ENCODE results near the gene KCNQ4. TPM values are rescaled to one million over a fixed set of nuclear protein-coding genes. Genes with fewer than 3 reads are reported as not detected.

The KCNQ4 gene
- polyA plus RNA-seq, 5 donors = 0.80 to 2.2 (median 1.4) TPM

DNA sequence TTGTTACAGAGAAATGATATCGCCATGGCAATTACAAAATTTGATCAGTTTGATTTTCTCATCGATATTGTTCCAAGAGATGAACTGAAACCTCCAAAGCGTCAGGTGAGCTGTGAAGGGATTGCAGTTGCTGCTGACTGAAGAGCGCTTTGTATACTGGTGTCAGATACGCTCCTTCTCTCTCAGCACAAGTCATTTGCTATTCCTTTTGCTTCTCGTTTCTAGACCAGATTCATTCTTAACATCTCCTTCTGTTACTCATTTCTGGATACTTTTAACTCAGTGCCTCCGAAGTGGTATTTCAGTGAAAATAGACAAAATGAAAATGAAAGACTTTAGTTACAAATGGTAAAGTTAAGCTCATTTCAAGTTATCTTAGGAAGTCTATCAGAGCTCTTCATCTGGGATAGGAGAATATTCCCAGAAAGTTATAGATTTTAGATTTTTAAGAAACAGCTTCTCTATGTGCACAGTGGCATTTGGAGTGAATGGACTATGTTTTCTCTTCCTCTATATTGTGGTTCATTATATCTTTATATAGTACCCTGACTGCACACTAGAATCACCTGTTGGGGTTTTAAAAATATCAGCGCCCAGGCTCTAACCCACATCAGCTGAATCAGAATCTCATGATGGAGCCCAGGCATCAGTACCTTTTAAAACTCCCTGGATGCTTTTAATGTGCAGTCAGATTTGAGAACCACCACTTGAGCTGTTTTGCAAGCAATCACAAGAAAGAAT, 30.3 kb upstream of the KCNQ4 start:
- DNase-seq = no peak

DNA sequence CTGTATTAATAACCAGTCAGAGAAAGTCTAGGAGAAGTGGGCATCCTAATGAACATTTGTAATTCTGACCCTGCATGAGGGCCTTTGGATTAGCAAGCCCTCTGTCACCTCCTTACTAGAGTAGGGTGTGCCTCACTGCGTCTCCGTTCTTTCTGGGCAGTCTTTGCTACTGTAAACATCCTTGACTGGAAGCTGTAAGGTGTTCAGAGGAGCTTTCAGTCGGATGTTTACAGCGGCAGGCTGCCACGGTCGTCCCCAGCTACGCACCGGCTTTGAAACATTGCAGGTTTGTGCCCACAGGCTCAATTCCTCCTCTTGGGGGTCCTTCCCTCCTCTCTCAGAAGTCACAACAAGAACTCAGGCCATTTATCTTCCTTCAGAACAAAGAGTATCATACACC, 29.4 kb upstream of the KCNQ4 start:
- DNase-seq = no peak

DNA sequence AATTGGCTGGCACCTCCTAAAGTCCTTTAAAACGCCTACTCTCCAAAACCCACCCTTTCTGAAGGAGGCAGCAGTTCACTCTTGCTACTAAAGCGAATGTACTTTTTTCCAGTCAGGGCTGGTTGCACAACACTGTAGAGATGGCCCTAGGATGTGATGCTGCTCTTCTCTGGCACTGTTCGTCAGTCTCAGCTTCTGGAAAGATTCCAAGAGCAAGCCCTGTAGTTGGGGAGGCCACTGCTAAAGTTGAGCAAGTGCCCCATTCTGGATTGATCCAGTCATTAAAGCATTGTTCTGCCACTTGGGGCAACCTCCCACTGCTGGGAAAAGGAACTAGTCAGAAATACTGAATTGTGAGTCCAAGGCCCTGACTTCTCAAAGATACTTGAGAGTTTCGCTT, 28.5 kb upstream of the KCNQ4 start:
- DNase-seq = no peak

DNA sequence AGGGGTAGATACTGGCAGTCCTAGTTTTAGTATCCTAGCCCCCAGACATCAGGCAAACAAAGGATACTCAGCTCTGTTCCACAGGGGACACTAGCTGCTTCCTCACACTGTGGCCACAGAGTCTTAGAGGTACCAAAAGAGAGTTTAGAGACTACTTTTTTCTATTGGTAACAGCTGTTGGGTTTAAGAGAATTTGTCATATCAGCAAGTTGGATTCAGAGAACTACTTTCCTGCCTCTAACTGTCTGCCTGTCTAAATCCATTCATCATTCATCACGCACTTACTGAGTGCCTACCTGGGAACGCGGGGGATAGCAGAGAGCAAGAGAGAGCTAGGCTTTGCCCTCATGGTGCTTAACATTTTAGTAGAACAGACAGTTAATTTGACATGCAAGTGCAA, 27.1 kb upstream of the KCNQ4 start:
- no peak for DNase-seq

GRCh38 chr1:40757084-40757483, 26.5 kb upstream of the KCNQ4 start:
- no peak for DNase-seq

DNA sequence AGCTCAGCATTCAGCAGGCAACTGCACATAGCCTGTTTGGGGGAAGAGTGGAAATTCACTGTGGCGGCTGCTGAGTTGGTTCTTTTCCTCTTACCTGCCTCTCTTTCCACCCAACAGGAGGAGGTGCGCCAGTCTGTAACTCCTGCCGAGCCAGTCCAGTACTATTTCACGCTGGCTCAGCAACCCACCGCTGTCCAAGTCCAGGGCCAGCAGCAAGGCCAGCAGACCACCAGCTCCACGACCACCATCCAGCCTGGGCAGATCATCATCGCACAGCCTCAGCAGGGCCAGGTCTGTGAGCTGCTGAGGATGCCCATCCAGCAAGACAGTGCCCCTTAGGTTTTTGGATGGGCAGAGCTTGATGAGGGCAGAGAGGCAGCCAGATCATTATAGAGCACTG, 25.6 kb upstream of the KCNQ4 start:
- no peak for DNase-seq

- no peak for DNase-seq
Measured at GRCh38 chr1:40758578-40759343, 24.8 kb upstream of the KCNQ4 start.

DNA sequence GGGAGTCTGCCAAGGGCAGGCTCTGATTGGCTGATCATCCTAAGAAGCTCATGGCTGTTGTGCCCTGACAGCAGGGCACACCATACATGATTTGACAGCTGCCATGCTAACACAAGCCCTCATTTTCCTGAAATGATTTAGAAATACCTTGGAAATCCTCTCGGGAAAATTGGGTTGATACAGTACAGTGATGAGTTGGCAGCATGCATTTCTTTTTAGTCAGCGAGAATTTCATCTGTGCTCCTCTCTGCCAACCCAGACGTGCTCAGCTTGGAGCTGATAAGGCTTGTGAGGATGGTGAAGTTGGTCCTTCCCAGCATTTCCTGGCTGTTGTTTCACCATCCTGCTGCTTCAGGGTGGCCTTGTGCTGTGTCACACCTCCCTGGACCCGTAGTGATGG, 22.6 kb upstream of the KCNQ4 start:
- no peak for DNase-seq

GRCh38 chr1:40762144-40762923, 21.3 kb upstream of the KCNQ4 start:
- DNase-seq = no peak

DNA sequence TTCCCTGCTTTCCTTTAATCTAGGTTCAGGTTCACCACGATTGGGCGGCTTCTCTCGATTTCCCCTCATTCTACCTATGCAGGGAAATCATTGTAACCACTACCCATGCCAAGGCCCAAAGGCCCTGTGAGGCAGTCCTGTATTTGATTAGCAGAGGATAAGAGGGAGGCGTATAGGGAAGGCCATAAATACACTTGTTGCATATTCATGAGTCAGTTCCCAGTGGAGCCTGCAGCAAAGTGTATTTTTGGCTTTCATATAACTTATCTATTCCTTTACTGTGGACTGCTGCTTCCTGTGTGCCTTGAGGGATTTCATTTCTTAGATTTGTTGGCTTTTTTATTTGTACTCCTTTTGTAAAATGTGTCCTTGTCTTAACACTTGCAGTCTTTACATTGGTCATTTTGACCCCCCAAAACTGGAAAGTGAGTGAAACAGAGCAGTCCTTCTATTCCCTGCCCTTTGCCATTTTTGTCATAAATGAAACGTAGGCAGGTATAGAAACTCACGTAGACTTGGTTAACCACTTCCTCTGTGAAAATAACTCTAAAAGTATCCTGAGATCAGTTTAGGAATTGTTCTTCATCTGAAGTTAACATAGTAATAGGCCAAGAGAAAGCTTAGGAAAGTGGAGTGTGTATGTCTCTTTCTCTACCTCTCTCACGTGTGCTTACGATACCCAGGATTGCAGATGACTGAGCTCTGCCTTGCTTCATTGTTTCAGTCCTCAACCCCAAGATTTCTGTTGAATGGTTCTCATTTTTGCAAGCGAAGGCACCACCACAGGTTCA, 19.6 kb upstream of the KCNQ4 start:
- no peak for DNase-seq

GRCh38 chr1:40764981-40765380, 18.6 kb upstream of the KCNQ4 start:
- no peak for DNase-seq

DNA sequence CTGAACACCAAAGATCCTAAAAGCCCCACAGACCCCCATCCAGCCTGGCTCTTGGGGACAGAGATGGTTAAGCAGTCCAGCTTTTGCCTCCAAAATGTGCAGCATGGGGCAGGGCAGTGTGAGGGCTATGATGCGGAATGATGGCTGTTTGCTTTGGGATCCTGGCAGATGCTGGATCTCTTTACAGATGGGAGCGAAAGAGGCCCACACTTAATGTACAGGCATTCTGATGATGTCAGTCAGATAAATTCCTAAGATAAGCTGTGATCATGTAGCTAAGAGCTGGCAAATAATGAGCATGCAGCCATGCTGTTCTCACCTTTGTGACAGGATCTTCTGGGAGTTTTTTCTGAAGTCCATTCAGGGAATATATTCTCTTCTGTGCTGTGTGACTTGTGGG, 17.6 kb upstream of the KCNQ4 start:
- DNase-seq = no peak

- no peak for DNase-seq
Measured at GRCh38 chr1:40766560-40766959, 17.0 kb upstream of the KCNQ4 start.

DNA sequence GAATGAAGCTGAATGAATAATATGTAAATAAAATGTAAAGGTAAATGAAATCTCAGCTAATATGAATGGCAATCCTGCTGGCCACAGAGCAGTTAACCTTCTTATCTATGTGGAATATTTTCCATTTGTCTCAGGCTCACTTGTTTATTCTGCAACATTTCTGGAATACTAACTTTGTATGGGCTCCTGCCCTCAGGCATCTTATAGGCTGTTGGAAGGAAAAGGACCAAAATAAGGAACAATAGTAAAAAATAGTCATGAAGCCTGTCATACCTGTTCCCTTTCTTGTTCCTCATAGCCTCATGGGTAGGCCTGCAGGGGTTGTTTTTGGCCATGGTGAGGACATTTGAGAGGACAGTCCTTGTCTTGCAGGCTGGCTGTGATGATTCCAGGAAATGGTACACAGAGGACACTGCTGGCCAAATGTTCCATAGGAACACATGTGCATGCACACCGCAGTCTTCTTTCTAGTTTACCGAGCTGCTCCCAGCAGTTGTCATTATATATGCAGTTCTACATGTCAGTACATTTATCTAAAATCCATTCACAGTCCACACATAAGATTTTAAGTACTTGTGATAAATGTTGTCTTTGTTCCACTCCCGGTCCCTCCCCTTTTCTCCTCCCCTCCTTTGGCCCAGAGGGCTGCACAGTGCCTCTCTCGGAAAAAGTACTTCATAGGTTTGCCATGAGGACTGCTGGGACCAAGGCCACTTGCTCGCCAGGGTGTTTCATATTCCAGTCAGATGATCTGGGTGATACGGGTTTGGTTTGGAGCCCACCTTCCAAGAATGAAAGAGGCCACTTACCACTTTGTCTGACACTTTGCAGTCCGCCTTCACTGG, 15.2 kb upstream of the KCNQ4 start:
- no peak for DNase-seq

- DNase-seq = no peak
Measured at GRCh38 chr1:40769815-40770214, 13.8 kb upstream of the KCNQ4 start.

GRCh38 chr1:40770296-40771070, 13.1 kb upstream of the KCNQ4 start:
- no peak for DNase-seq

DNA sequence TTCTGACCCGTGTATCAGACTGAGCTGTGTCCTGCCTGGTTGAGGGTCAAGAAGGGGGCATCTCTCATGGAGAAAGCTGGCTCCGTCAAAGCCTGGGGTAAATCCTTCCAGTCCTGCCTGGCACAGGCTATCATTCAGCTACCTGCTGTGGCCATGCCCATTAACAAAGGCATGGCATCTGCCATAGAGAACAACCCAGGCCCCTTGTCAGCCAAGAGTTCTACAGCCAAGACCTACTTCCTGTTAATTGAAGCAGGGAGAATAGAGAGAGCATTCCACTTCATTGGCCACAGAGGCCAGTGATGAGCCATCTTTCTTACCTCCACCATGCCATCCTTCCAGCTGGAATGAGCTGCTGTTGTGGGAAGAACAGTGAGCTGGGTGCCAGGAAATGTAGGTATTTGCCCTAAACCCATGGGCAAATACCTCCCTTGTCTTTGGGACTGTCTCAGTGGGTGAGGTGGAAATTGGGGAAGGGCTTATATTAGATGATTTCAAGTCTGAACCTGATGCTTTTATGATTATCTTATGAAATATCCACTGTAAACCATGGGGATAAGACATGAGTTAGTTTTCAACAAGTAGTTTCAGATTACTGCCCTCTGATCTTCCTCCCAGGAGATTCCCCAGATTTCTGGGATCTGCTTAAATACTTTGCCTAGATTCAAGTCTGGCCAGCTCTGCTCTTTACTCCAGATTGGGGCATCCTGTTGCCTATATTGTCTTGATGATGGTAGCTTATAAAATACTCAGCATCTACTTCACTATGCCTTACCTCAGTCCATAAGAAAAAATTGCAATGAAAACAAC, 11.2 kb upstream of the KCNQ4 start:
- DNase-seq = no peak

DNA sequence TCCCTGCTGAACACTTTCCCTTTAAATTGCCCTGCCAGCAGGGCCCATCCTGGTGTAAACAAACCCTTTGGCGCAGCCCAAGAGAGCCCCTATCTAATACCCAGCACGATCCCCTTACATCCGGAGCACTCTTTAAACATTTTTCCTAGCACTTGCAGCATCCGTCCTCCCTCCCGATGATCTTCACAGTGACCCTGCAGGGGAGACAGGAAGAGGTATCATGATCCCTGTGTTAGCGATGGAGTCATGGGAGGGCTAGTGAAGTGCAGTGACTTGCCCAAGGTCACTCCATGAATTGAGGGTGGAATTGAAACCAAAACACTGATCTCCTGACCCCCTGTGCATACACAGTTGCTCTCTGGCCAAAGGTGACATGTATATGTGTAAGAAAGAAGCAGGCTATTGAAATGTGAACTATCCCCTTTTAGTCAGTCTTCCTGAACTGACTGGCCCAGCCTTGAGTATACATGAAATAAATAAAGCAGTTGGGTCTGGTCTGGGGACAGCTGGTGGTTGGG, 9.8 kb upstream of the KCNQ4 start:
- no peak for DNase-seq

Measured in right lung (tissue), 5 donors.